Spleen (tissue), 7 donors: ENCODE measurements around the gene SPECC1.

Source experiments
- POLR2A ChIP-seq, 3 donors: fragments of 450-650 bp; IDR thresholded peaks; one replicate each; pipeline ENCODE4 v1.5.1; 2017; ENCODE audit warnings: antibody characterized with exemption in 3 of 3, mild to moderate bottlenecking in 1 of 3
- POLR2AphosphoS5 ChIP-seq, 3 donors: sonication (generic); formaldehyde crosslinking; IDR thresholded peaks; one replicate each; pipeline ENCODE4 v1.5.1; 2017; ENCODE audit warnings: antibody characterized with exemption in 3 of 3
- TF ChIP-seq, protein P1 (sequence below), 11 experiments: fragments of 200-600 bp in 7 of 11; fragments of 450-650 bp in 4 of 11; sonication (generic) in 4 of 11; IDR thresholded peaks in 8 of 11; conservative IDR thresholded peaks in 3 of 11; 1 replicate in 7 of 11; 2 replicates in 4 of 11; pipeline versions ENCODE4 v1.4.0 to v1.8.0; 2016 to 2021; ENCODE audit warnings: antibody characterized with exemption in 11 of 11, inconsistent platforms in 4 of 11, mild to moderate bottlenecking in 1 of 11
- donor health status: DM: no; HTN: no; CAD: no; lungs with moderate emphysema.
- donor health status: DM: no; HTN: no; CAD: no.
- donor health status: DM: no; HTN: no; CAD: no.

DNA sequence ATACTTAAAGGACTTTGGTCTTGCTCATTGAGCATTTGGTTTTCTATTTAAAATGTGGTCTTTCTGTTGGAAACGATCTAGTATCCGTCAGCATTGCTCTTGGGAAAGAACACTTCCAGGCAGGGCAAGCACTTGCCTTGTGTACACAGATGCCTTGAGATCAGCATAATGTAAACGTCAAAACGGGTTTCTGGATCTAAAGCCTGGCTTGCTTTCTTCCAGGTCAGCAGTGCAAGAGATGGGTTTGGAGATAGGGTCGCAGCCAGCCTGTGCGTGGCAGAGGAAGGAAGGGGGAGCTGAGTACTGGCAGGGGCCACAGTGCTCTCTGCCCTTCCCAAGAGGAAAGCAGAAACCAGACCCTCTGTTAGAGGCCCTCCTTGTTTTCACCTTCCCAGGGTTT lies 282.7 kb downstream of the SPECC1 start:
- TF ChIP-seq, protein P1, sequence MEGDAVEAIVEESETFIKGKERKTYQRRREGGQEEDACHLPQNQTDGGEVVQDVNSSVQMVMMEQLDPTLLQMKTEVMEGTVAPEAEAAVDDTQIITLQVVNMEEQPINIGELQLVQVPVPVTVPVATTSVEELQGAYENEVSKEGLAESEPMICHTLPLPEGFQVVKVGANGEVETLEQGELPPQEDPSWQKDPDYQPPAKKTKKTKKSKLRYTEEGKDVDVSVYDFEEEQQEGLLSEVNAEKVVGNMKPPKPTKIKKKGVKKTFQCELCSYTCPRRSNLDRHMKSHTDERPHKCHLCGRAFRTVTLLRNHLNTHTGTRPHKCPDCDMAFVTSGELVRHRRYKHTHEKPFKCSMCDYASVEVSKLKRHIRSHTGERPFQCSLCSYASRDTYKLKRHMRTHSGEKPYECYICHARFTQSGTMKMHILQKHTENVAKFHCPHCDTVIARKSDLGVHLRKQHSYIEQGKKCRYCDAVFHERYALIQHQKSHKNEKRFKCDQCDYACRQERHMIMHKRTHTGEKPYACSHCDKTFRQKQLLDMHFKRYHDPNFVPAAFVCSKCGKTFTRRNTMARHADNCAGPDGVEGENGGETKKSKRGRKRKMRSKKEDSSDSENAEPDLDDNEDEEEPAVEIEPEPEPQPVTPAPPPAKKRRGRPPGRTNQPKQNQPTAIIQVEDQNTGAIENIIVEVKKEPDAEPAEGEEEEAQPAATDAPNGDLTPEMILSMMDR (IDR thresholded peaks at IDR 0.05 in 8 of 11, conservative IDR thresholded peaks at IDR 0.05 in 3 of 11) = no peak
- no peak for TF ChIP-seq POLR2A (IDR thresholded peaks at IDR 0.05)
- TF ChIP-seq POLR2AphosphoS5 (IDR thresholded peaks at IDR 0.05) = no peak
